ENCODE data around the gene CLEC16A. TPM values are rescaled to one million over a fixed set of nuclear protein-coding genes. Genes with fewer than 3 reads are reported as not detected.

Gene CLEC16A
- total and polyA plus RNA-seq, 9 of the 15 experiments (the other 6 are each of a cell fraction or from before 2014, with no cell fraction given), result 1.00 to 22.3 (median 10.0) TPM

- peak; percentile 96 for ATAC-seq
- Histone ChIP-seq H3K79me2 (ENCODE audit: control insufficient read depth, insufficient read depth, low read length) (peaks cover 3% of the 10 kb centered on the region; the same call in 2 of the 3 replicates), H3K36me3 (ENCODE audit: control insufficient read depth, insufficient read depth, low read length) (peaks cover 47% of the 10 kb centered on the region), H3K9ac (ENCODE audit: insufficient read depth in 1 of 2, low read depth in 2 of 2, low read length in 2 of 2) (peak overlapping the region in 1 of 2 experiments; percentile 47; a peak in 2 of 4 replicates), H2AFZ (ENCODE audit: low read depth, low read length) (peak overlapping the region; percentile 14; the same call in 1 of the 2 replicates), H3K9me3 (replicated peaks; ENCODE audit: control insufficient read depth, insufficient read depth, low read depth, low read length) (no peaks in the 10 kb centered on the region), H3K4me3 (no peak overlapping the region), H3K9me1 (ENCODE audit: control insufficient read depth, insufficient read depth, low read length) (no peaks in the 10 kb centered on the region), H3K27ac (ENCODE audit: extremely low read depth, low read depth, low read length) (no peak overlapping the region), H3K4me2 (ENCODE audit: insufficient read depth, low read length) (peak overlapping the region; percentile 56), H4K20me1 (replicated peaks; ENCODE audit: control insufficient read depth, insufficient read depth, low read length) (peaks cover 3% of the 10 kb centered on the region), H3K27me3 (ENCODE audit: control insufficient read depth in 2 of 2, insufficient read depth in 2 of 2, low read length in 2 of 2) (no peaks in the 10 kb centered on the region), H3K4me1 (replicated peaks in 1 of 2; ENCODE audit: control insufficient read depth in 2 of 2, insufficient read depth in 2 of 2, low read length in 2 of 2) (peaks cover 16 to 18% of the 10 kb centered on the region in 2 experiments; a peak in 4 of 5 replicates)
- ChIA-PET POLR2A (interaction anchor here (0.6 to 2.0 kb wide), 7 partner anchors 8 to 538 kb away, joined by 3 to 17 read pairs (median 3); partner anchors contain the start of gene SOCS1), CTCF (ENCODE audit: low intra/inter-chr PET ratio) (interaction anchor here (0.6 to 1.8 kb wide), 8 partner anchors 10 to 751 kb away, joined by 3 to 8 read pairs (median 4); partner anchors contain the start of gene SOCS1)
- intact Hi-C loops (cut with micrococcal nuclease), result loop anchor here (2.0 kb wide), 1 partner anchor 441 kb away; no protein-coding TSS in a partner anchor
- no TSS peak for BruUV-seq (replicated peaks)
- in situ Hi-C loops (cut with MboI), result loop anchor here (25.0 kb wide), 2 partner anchors 573 to 698 kb away; partner anchors contain the start of gene SNN
- DNase-seq (ENCODE audit: extremely low read depth in 1 of 4, low spot score in 3 of 4), result peak; percentile 78 to 88 (median 78)
- WGBS (ENCODE audit: insufficient coverage, low coverage, missing lambda C conversion rate), result 31% methylated on average over 20 of the region's 20 CpGs
- FAIRE-seq, result peak; percentile 87
- TF ChIP-seq RHOXF2B (CRISPR knock-in tag; conservative IDR thresholded peaks at IDR 0.05) (no peak), KLF1 (tag; IDR thresholded peaks at IDR 0.05) (no peak), KLF16 (IDR thresholded peaks at IDR 0.05) (no peak), CBX3 (IDR thresholded peaks at IDR 0.05; ENCODE audit: borderline replicate concordance in 1 of 2, low read length in 2 of 2) (no peak), C11orf30 (IDR thresholded peaks at IDR 0.05; ENCODE audit: low read depth) (no peak), ZMIZ1 (IDR thresholded peaks at IDR 0.05; ENCODE audit: low read depth in 2 of 2, low read length in 2 of 2) (no peak), SFPQ (IDR thresholded peaks at IDR 0.05; ENCODE audit: low read depth, low read length) (no peak), E2F3 (CRISPR knock-in tag; IDR thresholded peaks at IDR 0.05) (no peak), XRCC5 (IDR thresholded peaks at IDR 0.05; ENCODE audit: low read depth, low read length) (no peak), ZBTB17 (CRISPR knock-in tag; IDR thresholded peaks at IDR 0.05) (no peak), ZEB2 (IDR thresholded peaks at IDR 0.05) (no peak), NFXL1 (CRISPR knock-in tag; IDR thresholded peaks at IDR 0.05) (no peak), CBX2 (IDR thresholded peaks at IDR 0.05; ENCODE audit: insufficient read depth, low read length, poor library complexity, severe bottlenecking) (no peak), HSF4 (CRISPR knock-in tag; IDR thresholded peaks at IDR 0.05; ENCODE audit: borderline replicate concordance) (no peak), ZNF589 (CRISPR knock-in tag; IDR thresholded peaks at IDR 0.05; ENCODE audit: low read depth) (no peak), ARID1B (IDR thresholded peaks at IDR 0.05) (no peak)
Measured at GRCh38 chr16:10964039-10964890, 19.9 kb downstream of the CLEC16A start.

All from K562 (cell line).